ENCODE measurements around the gene ABCF1.

Gene ABCF1

DNA sequence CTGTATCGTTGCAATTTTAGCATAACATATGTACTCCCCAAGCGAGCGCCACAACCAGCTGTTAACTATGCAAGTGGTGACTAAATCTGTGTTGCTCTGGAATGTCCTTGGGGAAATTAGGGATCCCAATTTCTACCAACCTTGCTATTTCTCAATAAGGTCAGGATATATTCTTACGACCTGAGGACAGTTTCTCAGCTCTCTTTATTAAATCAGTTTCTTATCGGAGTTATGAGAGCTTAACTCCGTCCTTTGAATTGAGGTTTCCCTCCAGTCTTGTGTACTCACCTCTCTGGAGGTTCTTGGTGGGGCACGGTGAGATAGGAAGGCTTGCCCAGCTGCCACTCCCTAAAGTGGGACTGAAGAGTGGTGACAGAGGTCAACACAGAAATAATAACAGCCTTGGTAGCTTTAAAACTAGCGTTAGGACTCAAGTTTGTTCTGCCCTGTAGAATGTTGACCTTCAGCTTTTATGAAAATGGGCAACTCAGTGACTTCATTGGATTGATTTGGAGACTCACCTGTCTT lies 47.1 kb downstream of the ABCF1 start:
- in situ Hi-C loops (cut with MboI; ENCODE audit: low sequenced_read_pairs) = no loop called here

DNA sequence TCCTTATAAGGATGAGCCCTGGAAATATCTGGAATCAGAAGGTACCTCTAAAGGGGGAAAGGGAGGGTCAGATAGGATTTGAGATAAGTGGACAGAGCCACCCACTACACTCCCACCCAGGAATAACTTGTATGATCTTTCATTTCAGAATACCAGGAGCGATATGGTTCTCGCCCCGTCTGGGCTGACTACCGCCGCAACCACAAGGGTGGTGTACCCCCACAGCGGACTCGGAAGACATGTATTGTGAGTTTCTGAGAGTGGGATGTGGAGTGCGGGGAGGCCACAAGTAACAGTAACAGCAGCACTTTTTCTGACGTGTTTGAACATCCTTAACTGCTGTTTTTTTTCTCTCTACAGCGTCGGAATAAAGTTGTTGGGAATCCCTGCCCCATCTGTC lies 48.3 kb downstream of the ABCF1 start:
- in situ Hi-C loops (cut with MboI; ENCODE audit: low sequenced_read_pairs) = no loop called here

DNA sequence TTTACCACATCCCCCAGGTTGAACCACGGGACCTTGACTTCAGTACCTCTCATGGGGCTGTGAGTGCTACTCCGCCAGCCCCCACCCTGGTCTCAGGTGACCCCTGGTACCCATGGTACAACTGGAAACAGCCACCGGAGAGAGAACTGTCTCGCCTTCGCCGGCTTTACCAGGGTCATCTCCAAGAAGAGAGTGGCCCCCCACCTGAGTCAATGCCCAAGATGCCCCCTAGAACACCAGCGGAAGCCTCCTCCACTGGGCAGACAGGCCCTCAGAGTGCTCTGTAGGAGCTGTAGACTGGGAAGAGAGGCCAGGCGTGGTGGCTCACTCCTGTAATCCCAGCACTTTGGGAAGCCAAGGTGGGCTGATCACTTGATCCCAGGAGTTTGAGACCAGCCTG lies 54.3 kb downstream of the ABCF1 start:
- in situ Hi-C loops (cut with MboI; ENCODE audit: low sequenced_read_pairs) = no loop called here

DNA sequence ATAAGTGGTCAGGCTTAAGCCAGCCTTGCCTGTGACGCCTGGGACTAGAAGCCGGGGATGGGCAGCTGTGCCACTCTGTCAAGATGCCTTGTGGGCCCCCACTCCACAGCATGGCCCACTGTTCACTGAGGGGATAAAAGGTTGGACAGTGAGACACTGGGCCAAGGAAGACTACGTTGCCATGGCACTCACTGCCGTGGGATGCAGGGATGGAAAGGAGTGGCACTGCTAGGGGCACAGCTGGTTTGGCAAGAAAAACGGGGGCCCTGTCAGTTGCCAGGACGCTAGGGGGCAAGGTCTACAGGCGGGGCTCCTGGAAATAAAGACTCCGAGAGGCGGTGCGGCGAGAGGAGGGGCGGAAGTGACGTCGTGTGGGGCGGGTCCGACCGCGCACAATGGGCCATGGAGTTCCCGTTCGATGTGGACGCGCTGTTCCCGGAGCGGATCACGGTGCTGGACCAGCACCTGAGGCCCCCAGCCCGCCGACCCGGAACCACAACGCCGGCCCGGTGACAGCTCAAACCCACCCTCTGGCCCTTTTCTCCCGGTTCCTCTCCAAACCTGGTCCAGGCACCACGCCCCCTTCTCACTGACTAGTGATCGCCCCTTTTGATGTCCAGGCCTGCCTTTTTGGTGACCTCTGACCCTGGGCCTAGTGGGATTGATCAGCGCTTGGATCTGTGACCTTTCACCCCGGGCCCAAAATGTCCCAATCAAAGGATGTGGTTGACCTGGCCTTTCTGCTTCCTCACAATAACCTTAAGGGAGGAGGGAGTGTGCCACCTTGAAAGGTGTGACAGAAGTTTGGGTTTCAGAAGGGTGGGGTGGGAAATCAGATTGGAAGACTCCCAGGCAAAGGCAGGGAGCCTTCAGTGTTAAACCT lies 55.5 kb downstream of the ABCF1 start, which contains the start of gene ATAT1:
TSS of gene ATAT1 (plus strand) at position 391 of the 883 bp plus-strand sequence.
- in situ Hi-C loops (cut with MboI; ENCODE audit: low sequenced_read_pairs) = no loop called here

DNA sequence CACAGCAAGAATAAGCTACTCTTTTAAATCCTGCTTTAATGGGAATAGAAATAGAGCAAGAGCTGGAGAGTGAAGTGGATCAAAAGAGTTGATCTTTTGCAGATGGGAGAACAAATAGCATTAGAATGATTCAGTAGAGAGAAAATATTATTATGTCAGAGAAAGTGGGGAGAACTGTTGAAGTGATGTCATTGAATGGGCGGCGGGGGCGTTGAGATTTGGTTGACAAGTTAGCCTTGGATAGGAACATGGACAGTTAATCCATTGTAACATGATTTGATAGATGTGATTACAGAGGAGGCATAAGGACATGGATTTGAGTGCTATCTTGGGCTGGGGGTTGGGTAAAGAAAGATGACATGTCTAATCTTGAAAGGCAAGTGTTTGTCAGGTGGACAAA lies 64.6 kb downstream of the ABCF1 start:
- in situ Hi-C loops (cut with MboI; ENCODE audit: low sequenced_read_pairs) = no loop called here

DNA sequence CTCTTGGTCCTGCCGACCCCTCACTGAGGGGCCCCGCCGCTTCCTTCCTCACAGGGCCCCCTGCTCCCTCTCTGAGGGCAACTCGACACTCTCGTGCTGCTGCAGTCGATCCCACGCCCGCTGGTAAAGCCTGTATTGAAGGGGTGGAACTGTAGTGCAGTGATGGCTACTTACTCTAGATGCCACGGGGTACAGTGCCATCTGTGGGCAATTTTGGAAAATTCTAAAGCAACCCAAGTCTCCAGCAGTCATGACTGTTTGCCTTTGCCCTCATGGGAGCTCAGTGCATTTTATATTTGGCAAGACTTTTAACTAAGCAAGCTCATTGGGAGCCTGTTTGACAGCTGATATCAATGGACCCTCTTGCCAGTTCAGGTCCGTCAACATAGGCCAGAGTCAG lies 69.2 kb downstream of the ABCF1 start:
- in situ Hi-C loops (cut with MboI; ENCODE audit: low sequenced_read_pairs) = no loop called here

DNA sequence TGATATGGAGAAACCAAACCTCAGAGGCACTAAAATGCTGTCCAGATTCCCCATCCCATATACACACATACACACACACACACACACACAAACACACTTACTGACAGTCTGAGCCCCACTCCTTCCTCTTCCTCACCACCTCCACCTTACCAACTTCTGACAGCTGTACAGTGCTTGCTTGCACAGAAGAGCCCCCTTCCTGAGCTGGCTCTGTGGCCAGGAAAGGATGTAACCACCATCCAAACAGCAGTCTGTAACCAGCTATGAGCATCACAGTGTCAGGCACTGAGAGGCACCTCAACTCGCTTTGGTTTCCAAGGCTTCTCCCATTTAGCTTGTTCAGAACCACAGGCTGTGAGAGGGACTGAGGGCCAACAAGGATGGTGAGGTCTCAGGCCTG lies 69.8 kb downstream of the ABCF1 start:
- in situ Hi-C loops (cut with MboI; ENCODE audit: low sequenced_read_pairs) = no loop called here
